HepG2 (cell line): Measurements from ENCODE around the gene BBS12.

Source experiments
- CTCF ChIP-seq: sonication (generic); formaldehyde crosslinking; IDR thresholded peaks from 2 replicates; pipeline ENCODE4 v1.5.0; 2020; ENCODE audit warnings: mild to moderate bottlenecking, missing genetic modification reagents, moderate library complexity
- KMT2A ChIP-seq: sonication (generic); formaldehyde crosslinking; IDR thresholded peaks from 2 replicates; pipeline ENCODE4 v1.4.0; 2020; ENCODE audit warnings: missing genetic modification reagents

GRCh38 chr4:122691988-122692387 lies 40.5 kb upstream of the BBS12 start:
- TF ChIP-seq CTCF (CRISPR knock-in tag) (no peak), KMT2A (no peak)
